Fibroblast of lung (primary cell): ENCODE data around the gene MUSK.

Experiments
- EZH2 ChIP-seq: IDR thresholded peaks from 2 replicates; pipeline ENCODE4 v1.5.1; 2012; ENCODE audit warnings: low read length, control low read depth, mild to moderate bottlenecking; ENCODE audit errors: missing control alignments
- TF ChIP-seq, protein P1 (sequence below), 2 donors: IDR thresholded peaks in 1 of 2; conservative IDR thresholded peaks in 1 of 2; 1 replicate in 1 of 2; 2 replicates in 1 of 2; pipeline ENCODE4 v1.5.1; 2011 to 2012; ENCODE audit warnings: low read length in 2 of 2, control low read depth in 1 of 2, inconsistent platforms in 1 of 2, low read depth in 1 of 2, mild to moderate bottlenecking in 1 of 2

- TF ChIP-seq, protein P1, sequence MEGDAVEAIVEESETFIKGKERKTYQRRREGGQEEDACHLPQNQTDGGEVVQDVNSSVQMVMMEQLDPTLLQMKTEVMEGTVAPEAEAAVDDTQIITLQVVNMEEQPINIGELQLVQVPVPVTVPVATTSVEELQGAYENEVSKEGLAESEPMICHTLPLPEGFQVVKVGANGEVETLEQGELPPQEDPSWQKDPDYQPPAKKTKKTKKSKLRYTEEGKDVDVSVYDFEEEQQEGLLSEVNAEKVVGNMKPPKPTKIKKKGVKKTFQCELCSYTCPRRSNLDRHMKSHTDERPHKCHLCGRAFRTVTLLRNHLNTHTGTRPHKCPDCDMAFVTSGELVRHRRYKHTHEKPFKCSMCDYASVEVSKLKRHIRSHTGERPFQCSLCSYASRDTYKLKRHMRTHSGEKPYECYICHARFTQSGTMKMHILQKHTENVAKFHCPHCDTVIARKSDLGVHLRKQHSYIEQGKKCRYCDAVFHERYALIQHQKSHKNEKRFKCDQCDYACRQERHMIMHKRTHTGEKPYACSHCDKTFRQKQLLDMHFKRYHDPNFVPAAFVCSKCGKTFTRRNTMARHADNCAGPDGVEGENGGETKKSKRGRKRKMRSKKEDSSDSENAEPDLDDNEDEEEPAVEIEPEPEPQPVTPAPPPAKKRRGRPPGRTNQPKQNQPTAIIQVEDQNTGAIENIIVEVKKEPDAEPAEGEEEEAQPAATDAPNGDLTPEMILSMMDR (conservative IDR thresholded peaks at IDR 0.05 in 1 of 2, IDR thresholded peaks at IDR 0.05 in 1 of 2; ENCODE audit: low read depth in 1 of 2, low read length in 2 of 2), result no peak
- TF ChIP-seq EZH2, result no peak
Measured at GRCh38 chr9:110745676-110746075, 77.1 kb downstream of the MUSK start.
